Measurements from ENCODE around the gene SLC22A12. TPM values are rescaled to one million over a fixed set of nuclear protein-coding genes. Genes with fewer than 3 reads are reported as not detected.

Gene SLC22A12
- total RNA-seq, 4 donors from 2014 or later, result not detected

GRCh38 chr11:64556721-64557250 is 34.2 kb upstream of the SLC22A12 start:
- TF ChIP-seq CTCF (IDR thresholded peaks at IDR 0.05), result no peak
- TF ChIP-seq POLR2A (IDR thresholded peaks at IDR 0.05), result no peak
- intact Hi-C loops (cut with DNase I; ENCODE audit: low total_unique reads), result no loop called here
- DNase-seq (ENCODE audit: low spot score in 2 of 2), result no peak
- H3K4me3 ChIP-seq (ENCODE audit: low read depth, poor library complexity, severe bottlenecking), result no peak overlapping the region
- 86 to 89% methylated on average over 12 of the region's 12 CpGs for WGBS, 2 donors

GRCh38 chr11:64558065-64558745 is 32.8 kb upstream of the SLC22A12 start:
- WGBS, 2 donors, result 81 to 82% methylated on average over 14 of the region's 14 CpGs
- no peak for DNase-seq (ENCODE audit: low spot score in 2 of 2)
- intact Hi-C loops (cut with DNase I; ENCODE audit: low total_unique reads), result no loop called here
- no peak overlapping the region for H3K4me3 ChIP-seq (ENCODE audit: low read depth, poor library complexity, severe bottlenecking)
- no peak for TF ChIP-seq POLR2A (IDR thresholded peaks at IDR 0.05)
- no peak for TF ChIP-seq CTCF (IDR thresholded peaks at IDR 0.05)

- H3K4me3 ChIP-seq (ENCODE audit: low read depth, poor library complexity, severe bottlenecking), result no peak overlapping the region
- intact Hi-C loops (cut with DNase I; ENCODE audit: low total_unique reads), result no loop called here
- TF ChIP-seq POLR2A (IDR thresholded peaks at IDR 0.05) (no peak), CTCF (IDR thresholded peaks at IDR 0.05) (no peak)
- WGBS, 2 donors, result 90 to 91% methylated on average over 9 of the region's 9 CpGs
- no peak for DNase-seq (ENCODE audit: low spot score in 2 of 2)
These were observed 32.2 kb upstream of the SLC22A12 start for GRCh38 chr11:64558869-64559268.

- TF ChIP-seq CTCF (IDR thresholded peaks at IDR 0.05) (no peak), POLR2A (IDR thresholded peaks at IDR 0.05) (no peak)
- H3K4me3 ChIP-seq (ENCODE audit: low read depth, poor library complexity, severe bottlenecking), result no peak overlapping the region
- intact Hi-C loops (cut with DNase I; ENCODE audit: low total_unique reads), result no loop called here
- WGBS, 2 donors, result 74 to 77% methylated on average over 19 of the region's 19 CpGs
- no peak for DNase-seq (ENCODE audit: low spot score in 2 of 2)
These were observed 31.5 kb upstream of the SLC22A12 start for GRCh38 chr11:64559351-64560138.

GRCh38 chr11:64560139-64560771 is 30.8 kb upstream of the SLC22A12 start:
- no peak for DNase-seq (ENCODE audit: low spot score in 2 of 2)
- H3K4me3 ChIP-seq (ENCODE audit: low read depth, poor library complexity, severe bottlenecking), result no peak overlapping the region
- TF ChIP-seq CTCF (IDR thresholded peaks at IDR 0.05), result no peak
- no peak for TF ChIP-seq POLR2A (IDR thresholded peaks at IDR 0.05)
- WGBS, 2 donors, result 76% methylated on average over 15 of the region's 15 CpGs
- intact Hi-C loops (cut with DNase I; ENCODE audit: low total_unique reads), result no loop called here
